Measurements from ENCODE around the gene FASLG. TPM values are rescaled to one million over a fixed set of nuclear protein-coding genes. Genes with fewer than 3 reads are reported as not detected.
"Not testable (repeated sequence)": the region's sequence is repeated elsewhere in the genome, so short reads cannot be mapped to it uniquely, and the experiment has no call there.

The FASLG gene
- under 1 TPM in 1 of 2 experiments, not detected in 1; 0.18 TPM for total RNA-seq
- 1 to 10 TPM in 1 of 3 donors, not detected in 2; 2.3 TPM for polyA plus RNA-seq
- 0 to 2.9 (median 0.56) reads per million in 6 experiments for total RNA-seq

DNA sequence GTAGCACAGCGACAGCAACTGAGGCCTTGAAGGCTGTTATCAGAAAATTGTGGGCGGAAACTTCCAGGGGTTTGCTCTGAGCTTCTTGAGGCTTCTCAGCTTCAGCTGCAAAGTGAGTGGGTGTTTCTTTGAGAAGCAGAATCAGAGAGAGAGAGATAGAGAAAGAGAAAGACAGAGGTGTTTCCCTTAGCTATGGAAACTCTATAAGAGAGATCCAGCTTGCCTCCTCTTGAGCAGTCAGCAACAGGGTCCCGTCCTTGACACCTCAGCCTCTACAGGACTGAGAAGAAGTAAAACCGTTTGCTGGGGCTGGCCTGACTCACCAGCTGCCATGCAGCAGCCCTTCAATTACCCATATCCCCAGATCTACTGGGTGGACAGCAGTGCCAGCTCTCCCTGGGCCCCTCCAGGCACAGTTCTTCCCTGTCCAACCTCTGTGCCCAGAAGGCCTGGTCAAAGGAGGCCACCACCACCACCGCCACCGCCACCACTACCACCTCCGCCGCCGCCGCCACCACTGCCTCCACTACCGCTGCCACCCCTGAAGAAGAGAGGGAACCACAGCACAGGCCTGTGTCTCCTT lies at the start of gene FASLG:
TSS of gene FASLG (plus strand) at position 233 of the 583 bp plus-strand sequence. CDS start at position 332, 99 bp downstream.
- Mint-ChIP-seq H3K27ac (peak within 1 kb of the TSS in 5 of 10 donors; percentile 60 to 90 (median 82)), H3K9me3 (no peaks in the 10 kb centered on the region), H3K36me3 (no peaks in the 10 kb centered on the region), H3K4me1 (peaks cover 28 to 46% (median 44%) of the 10 kb centered on the region in 4 donors), H3K4me3 (peak within 1 kb of the TSS; percentile 32 to 89 (median 58)), H3K27me3 (peaks cover 2 to 56% (median 18%) of the 10 kb centered on the region in 5 donors)
- ATAC-seq (peak; percentile 16 to 18), DNase-seq (peak in 2 of 10 donors; percentile 25 to 31)
- POLR2A ChIA-PET = interaction anchor here (1.1 to 1.3 kb wide), 2 partner anchors 19 to 22 kb away, joined by 3 to 5 read pairs; no protein-coding TSS in a partner anchor

- H3K36me3 Mint-ChIP-seq = peaks cover 4 to 56% (median 15%) of the 10 kb centered on the region in 3 donors
Measured at GRCh38 chr1:172609528-172609927, 49.4 kb upstream of the FASLG start.

GRCh38 chr1:172612478-172612877 lies 46.4 kb upstream of the FASLG start:
- H3K4me1 Mint-ChIP-seq = peaks cover 0 to 3% (median 0%) of the 10 kb centered on the region in 4 donors
- H3K36me3 Mint-ChIP-seq = peaks cover 27 to 35% (median 29%) of the 10 kb centered on the region in 3 donors
- H3K27ac Mint-ChIP-seq = no peak overlapping the region
- POLR2A ChIA-PET = interaction anchor here (0.7 kb wide), 1 partner anchor 116 kb away, joined by 3 read pairs; no protein-coding TSS in a partner anchor
- ATAC-seq = no peak
- DNase-seq = no peak
- no peak overlapping the region for H3K4me3 Mint-ChIP-seq
- peaks cover 0 to 27% (median 11%) of the 10 kb centered on the region in 9 donors for H3K9me3 Mint-ChIP-seq
- H3K27me3 Mint-ChIP-seq = no peaks in the 10 kb centered on the region

More at GRCh38 chr1:172609528-172609927, 49.4 kb upstream of the FASLG start:
- POLR2A ChIA-PET = interaction anchor here (1.7 kb wide), 1 partner anchor 110 kb away, joined by 5 read pairs; no protein-coding TSS in a partner anchor
- Mint-ChIP-seq H3K27me3 (no peaks in the 10 kb centered on the region), H3K4me1 (peaks cover 0 to 3% (median 0%) of the 10 kb centered on the region in 4 donors), H3K4me3 (no peak overlapping the region), H3K9me3 (no peaks in the 10 kb centered on the region), H3K27ac (no peak overlapping the region)
- ATAC-seq (peak; percentile 63 to 77), DNase-seq (peak in 3 of 10 donors; percentile 31 to 35 (median 33))

GRCh38 chr1:172613294-172613693 lies 45.6 kb upstream of the FASLG start:
- H3K27me3 Mint-ChIP-seq = no peaks in the 10 kb centered on the region
- H3K9me3 Mint-ChIP-seq = peaks cover 0 to 35% (median 12%) of the 10 kb centered on the region in 9 donors
- DNase-seq (no peak), ATAC-seq (no peak)
- no peak overlapping the region for H3K27ac Mint-ChIP-seq
- H3K4me1 Mint-ChIP-seq = peaks cover 0 to 3% (median 0%) of the 10 kb centered on the region in 4 donors
- no peak overlapping the region for H3K4me3 Mint-ChIP-seq
- H3K36me3 Mint-ChIP-seq = peaks cover 30 to 37% (median 32%) of the 10 kb centered on the region in 3 donors
- POLR2A ChIA-PET = no interaction called here

GRCh38 chr1:172616195-172616594 lies 42.7 kb upstream of the FASLG start:
- ATAC-seq = no peak
- Mint-ChIP-seq H3K9me3 (peaks cover 0 to 64% (median 21%) of the 10 kb centered on the region in 9 donors), H3K27ac (no peak overlapping the region), H3K27me3 (no peaks in the 10 kb centered on the region), H3K4me1 (peaks cover 0 to 3% (median 0%) of the 10 kb centered on the region in 4 donors), H3K4me3 (no peak overlapping the region), H3K36me3 (peaks cover 10 to 56% (median 46%) of the 10 kb centered on the region in 3 donors)
- DNase-seq = no peak
- POLR2A ChIA-PET = no interaction called here

GRCh38 chr1:172616636-172617035 lies 42.3 kb upstream of the FASLG start:
- no peak for DNase-seq
- Mint-ChIP-seq H3K4me3 (no peak overlapping the region), H3K9me3 (peaks cover 0 to 69% (median 25%) of the 10 kb centered on the region in 9 donors), H3K27me3 (no peaks in the 10 kb centered on the region), H3K4me1 (peaks cover 0 to 3% (median 0%) of the 10 kb centered on the region in 4 donors), H3K27ac (no peak overlapping the region), H3K36me3 (peaks cover 6 to 60% (median 49%) of the 10 kb centered on the region in 3 donors)
- ATAC-seq = no peak
- POLR2A ChIA-PET = no interaction called here

DNA sequence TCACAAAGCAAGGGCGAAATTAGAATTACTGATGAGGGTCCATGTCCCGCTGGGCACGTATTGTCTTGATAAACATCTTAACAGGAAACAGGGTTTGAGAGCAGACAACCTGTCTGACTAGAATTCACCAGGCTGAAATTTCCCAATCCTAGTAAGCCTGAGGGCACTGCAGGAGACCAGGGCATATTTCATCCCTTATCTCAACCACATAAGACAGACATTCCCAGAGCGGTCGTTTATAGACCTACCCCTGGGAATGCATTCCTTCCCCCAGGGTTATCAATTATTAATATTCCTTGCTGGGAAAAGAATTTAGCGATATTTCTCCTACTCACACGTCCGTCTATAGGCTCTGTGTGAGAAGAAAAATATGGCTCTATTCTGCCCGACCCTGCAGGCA lies 38.3 kb upstream of the FASLG start:
- ATAC-seq, DNase-seq, H3K27ac Mint-ChIP-seq, POLR2A ChIA-PET, H3K4me1 Mint-ChIP-seq, H3K27me3 Mint-ChIP-seq, H3K4me3 Mint-ChIP-seq: not testable (repeated sequence)
- Mint-ChIP-seq H3K36me3 (peaks cover 0 to 68% (median 42%) of the 10 kb centered on the region in 3 donors), H3K9me3 (peaks cover 0 to 71% (median 26%) of the 10 kb centered on the region in 9 donors)

DNA sequence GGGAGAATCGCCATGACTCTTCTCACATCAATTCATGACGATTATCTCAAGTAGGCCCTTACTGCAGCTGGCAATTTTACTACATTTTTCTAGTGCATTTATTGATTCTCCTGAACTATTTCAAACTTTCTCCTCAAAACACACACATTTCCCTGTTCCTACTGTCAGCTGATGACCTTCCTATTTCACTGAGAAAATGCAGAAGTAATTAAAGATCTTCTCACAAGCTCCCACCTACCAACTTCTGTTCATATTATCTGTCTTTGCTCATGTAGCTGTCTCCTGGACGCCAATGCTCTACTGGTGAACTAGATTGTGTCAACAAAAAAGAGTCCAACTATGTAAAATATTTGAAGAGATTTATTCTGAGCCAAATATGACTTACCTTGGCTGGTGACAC lies 36.4 kb upstream of the FASLG start:
- Mint-ChIP-seq H3K4me1 (peaks cover 3 to 8% (median 6%) of the 10 kb centered on the region in 4 donors), H3K9me3 (peaks cover 0 to 51% (median 21%) of the 10 kb centered on the region in 9 donors), H3K27ac (no peak overlapping the region), H3K36me3 (peaks cover 0 to 48% (median 33%) of the 10 kb centered on the region in 3 donors), H3K4me3 (no peak overlapping the region), H3K27me3 (peaks cover 0 to 9% (median 0%) of the 10 kb centered on the region in 5 donors)
- POLR2A ChIA-PET = no interaction called here
- ATAC-seq (no peak), DNase-seq (no peak)

DNA sequence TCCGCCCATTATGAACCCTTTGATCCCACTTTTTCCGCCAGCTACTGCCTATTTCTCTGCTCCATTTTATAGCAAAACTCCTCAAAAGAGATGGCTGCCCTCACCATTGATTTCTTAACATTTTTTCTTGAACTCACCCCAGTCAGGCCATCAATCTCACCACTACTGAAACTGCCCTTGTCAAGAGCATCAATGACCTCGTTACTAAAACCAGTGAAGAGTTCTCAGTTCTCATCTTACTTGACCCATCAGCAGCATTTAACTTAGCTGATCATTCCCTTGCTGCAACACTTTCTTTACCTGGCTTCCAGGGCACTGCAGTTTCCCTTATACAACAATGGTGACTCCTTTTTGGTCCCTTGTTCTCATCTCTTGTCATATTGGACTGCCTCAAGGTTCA lies 35.2 kb upstream of the FASLG start:
- peaks cover 0 to 39% (median 19%) of the 10 kb centered on the region in 9 donors for H3K9me3 Mint-ChIP-seq
- H3K27me3 Mint-ChIP-seq = peaks cover 0 to 12% (median 0%) of the 10 kb centered on the region in 5 donors
- POLR2A ChIA-PET = no interaction called here
- H3K27ac Mint-ChIP-seq = no peak overlapping the region
- DNase-seq (no peak), ATAC-seq (no peak)
- H3K4me1 Mint-ChIP-seq = peaks cover 9 to 19% (median 12%) of the 10 kb centered on the region in 4 donors
- peaks cover 0 to 36% (median 25%) of the 10 kb centered on the region in 3 donors for H3K36me3 Mint-ChIP-seq
- no peak overlapping the region for H3K4me3 Mint-ChIP-seq

- POLR2A ChIA-PET = no interaction called here
- Mint-ChIP-seq H3K9me3 (peaks cover 0 to 9% (median 0%) of the 10 kb centered on the region in 9 donors), H3K27ac (no peak overlapping the region), H3K36me3 (peaks cover 0 to 14% (median 0%) of the 10 kb centered on the region in 3 donors), H3K4me3 (no peak overlapping the region), H3K4me1 (peaks cover 10 to 33% (median 18%) of the 10 kb centered on the region in 4 donors), H3K27me3 (peaks cover 0 to 43% (median 5%) of the 10 kb centered on the region in 5 donors)
- no peak for ATAC-seq
- no peak for DNase-seq
Measured at GRCh38 chr1:172626845-172627244, 32.1 kb upstream of the FASLG start.

DNA sequence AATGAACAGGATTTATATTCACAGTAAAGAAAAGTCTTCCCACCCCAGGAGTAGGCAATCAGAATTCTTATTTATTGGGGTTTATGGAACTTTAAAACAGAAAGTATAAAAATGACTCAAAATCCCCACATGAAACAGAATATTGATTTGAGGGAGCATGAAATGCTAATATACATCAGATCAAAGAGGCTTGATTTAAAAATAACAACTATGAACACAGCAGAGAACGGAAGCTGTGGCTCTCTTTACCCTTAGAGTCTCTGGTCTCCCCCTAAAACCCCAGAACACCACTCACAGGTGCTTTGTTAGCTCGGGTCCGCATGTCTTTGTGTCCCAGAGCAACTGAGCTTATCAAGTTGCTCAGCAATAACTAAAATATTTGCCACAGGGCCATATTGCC lies 31.2 kb upstream of the FASLG start:
- POLR2A ChIA-PET = interaction anchor here (1.0 kb wide), 1 partner anchor 9 kb away, joined by 5 read pairs; no protein-coding TSS in a partner anchor

DNA sequence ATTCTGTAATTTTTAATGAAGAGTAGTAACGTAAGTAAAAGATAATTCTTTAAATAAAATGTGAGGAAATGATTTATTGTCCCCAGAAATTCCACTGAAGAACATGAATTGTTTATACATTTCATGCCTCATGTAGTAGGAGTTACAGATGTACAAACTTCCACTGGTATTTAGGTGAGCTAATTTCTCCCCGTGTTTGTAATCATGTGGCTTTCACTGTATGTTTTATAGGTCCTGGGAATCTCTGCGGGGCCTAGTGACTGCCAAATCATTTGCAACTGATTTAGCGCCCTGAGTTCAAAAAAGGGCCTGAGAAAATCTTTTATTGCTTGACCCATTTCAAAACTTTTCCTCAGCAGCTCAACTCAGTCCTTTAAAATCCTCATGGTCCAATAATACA lies 30.5 kb upstream of the FASLG start:
- Mint-ChIP-seq H3K4me3 (no peak overlapping the region), H3K36me3 (peaks cover 0 to 5% (median 0%) of the 10 kb centered on the region in 3 donors), H3K27ac (no peak overlapping the region), H3K9me3 (peaks cover 0 to 2% (median 0%) of the 10 kb centered on the region in 9 donors), H3K27me3 (peaks cover 2 to 49% (median 8%) of the 10 kb centered on the region in 5 donors), H3K4me1 (peaks cover 10 to 35% (median 18%) of the 10 kb centered on the region in 4 donors)
- ATAC-seq = no peak
- POLR2A ChIA-PET = interaction anchor here (1.0 kb wide), 1 partner anchor 8 kb away, joined by 5 read pairs; no protein-coding TSS in a partner anchor
- DNase-seq = no peak

More for the DNA sequence above, 31.2 kb upstream of the FASLG start:
- peak overlapping the region in 5 of 10 donors; percentile 31 to 51 (median 39) for H3K4me3 Mint-ChIP-seq
- peaks cover 10 to 35% (median 18%) of the 10 kb centered on the region in 4 donors for H3K4me1 Mint-ChIP-seq
- peaks cover 2 to 49% (median 8%) of the 10 kb centered on the region in 5 donors for H3K27me3 Mint-ChIP-seq
- ATAC-seq = peak; percentile 74 to 84
- peak overlapping the region in 1 of 10 donors; percentile 45 for H3K27ac Mint-ChIP-seq
- H3K36me3 Mint-ChIP-seq = peaks cover 0 to 7% (median 0%) of the 10 kb centered on the region in 3 donors
- peak in 1 of 10 donors; percentile 26 for DNase-seq
- peaks cover 0 to 2% (median 0%) of the 10 kb centered on the region in 9 donors for H3K9me3 Mint-ChIP-seq

DNA sequence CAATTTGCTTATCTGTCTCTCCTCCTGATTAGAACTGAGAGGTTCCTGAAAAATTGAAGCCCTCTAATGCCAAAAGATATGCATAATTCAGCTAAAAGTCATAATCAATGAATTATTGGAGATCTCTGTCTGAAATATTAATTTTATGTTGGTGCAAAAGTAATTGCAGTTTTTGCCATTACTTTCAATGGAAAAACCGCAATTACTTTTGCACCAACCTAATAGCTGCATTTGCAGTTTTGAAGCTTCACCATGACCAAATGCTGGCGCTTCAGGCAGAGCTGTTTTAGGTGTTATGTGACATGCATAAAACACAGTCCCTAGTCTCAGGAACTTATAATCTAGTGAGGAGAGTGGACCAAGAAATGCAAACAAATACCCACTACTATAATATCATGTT lies 29.7 kb upstream of the FASLG start:
- H3K36me3 Mint-ChIP-seq = no peaks in the 10 kb centered on the region
- POLR2A ChIA-PET = no interaction called here
- ATAC-seq (no peak), DNase-seq (no peak)
- no peak overlapping the region for H3K27ac Mint-ChIP-seq
- H3K27me3 Mint-ChIP-seq = peaks cover 2 to 49% (median 8%) of the 10 kb centered on the region in 5 donors
- H3K4me3 Mint-ChIP-seq = no peak overlapping the region
- no peaks in the 10 kb centered on the region for H3K9me3 Mint-ChIP-seq
- H3K4me1 Mint-ChIP-seq = peaks cover 8 to 35% (median 18%) of the 10 kb centered on the region in 4 donors

All from naive thymus-derived CD8-positive, alpha-beta T cell (primary cell).